Hepatocyte (in vitro differentiated cells): ENCODE measurements around the gene CTDSP2. TPM values are rescaled to one million over a fixed set of nuclear protein-coding genes. Genes with fewer than 3 reads are reported as not detected.

Experiments used
- DNase-seq: peaks from one replicate; pipeline ENCODE4 v3.0.0-alpha.2; 2016; ENCODE audit warnings: low spot score
- H2AFZ ChIP-seq: fragments of 200-600 bp; sonication (generic); 2 replicates; pipeline ENCODE4 v1.6.0; 2016; ENCODE audit warnings: antibody characterized with exemption, mild to moderate bottlenecking
- H3K27ac ChIP-seq: fragments of 200-600 bp; sonication (generic); 2 replicates; pipeline ENCODE4 v1.5.1; 2016; ENCODE audit warnings: mild to moderate bottlenecking
- H3K27me3 ChIP-seq: fragments of 200-600 bp; sonication (generic); 2 replicates; pipeline ENCODE4 v1.6.1; 2016
- H3K36me3 ChIP-seq: fragments of 200-600 bp; sonication (generic); replicated peaks from 2 replicates; pipeline ENCODE4 v1.5.1; 2016; ENCODE audit warnings: low read depth; ENCODE audit not compliant: insufficient read depth
- H3K4me1 ChIP-seq: fragments of 200-600 bp; sonication (generic); 2 replicates; pipeline ENCODE4 v1.5.1; 2016; ENCODE audit warnings: mild to moderate bottlenecking, moderate library complexity; ENCODE audit not compliant: insufficient read depth
- H3K4me2 ChIP-seq: fragments of 200-600 bp; sonication (generic); 2 replicates; pipeline ENCODE4 v1.6.0; 2016
- H3K4me3 ChIP-seq: fragments of 200-600 bp; sonication (generic); 2 replicates; pipeline ENCODE4 v1.5.1; 2016; ENCODE audit warnings: mild to moderate bottlenecking
- H3K79me2 ChIP-seq: fragments of 200-600 bp; sonication (generic); 2 replicates; pipeline ENCODE4 v1.6.0; 2017; ENCODE audit warnings: mild to moderate bottlenecking
- H3K9me2 ChIP-seq: fragments of 200-600 bp; sonication (generic); replicated peaks from 2 replicates; pipeline ENCODE4 v1.6.0; 2017; ENCODE audit warnings: mild to moderate bottlenecking; ENCODE audit not compliant: insufficient read depth
- H3K9me3 ChIP-seq: fragments of 200-600 bp; sonication (generic); 2 replicates; pipeline ENCODE4 v1.5.1; 2016; ENCODE audit warnings: low read depth, mild to moderate bottlenecking
- H4K20me1 ChIP-seq: fragments of 200-600 bp; sonication (generic); 2 replicates; pipeline ENCODE4 v1.6.0; 2016; ENCODE audit warnings: mild to moderate bottlenecking; ENCODE audit not compliant: insufficient read depth, poor library complexity, severe bottlenecking
- EZH2 ChIP-seq: fragments of 200-600 bp; sonication (generic); IDR thresholded peaks from 2 replicates; pipeline ENCODE4 v1.6.1; 2016; ENCODE audit warnings: antibody characterized with exemption, mild to moderate bottlenecking, borderline replicate concordance
- EZH2phosphoT487 ChIP-seq: fragments of 200-600 bp; sonication (generic); IDR thresholded peaks from one replicate; pipeline ENCODE4 v1.6.1; 2018; ENCODE audit warnings: antibody characterized with exemption, mild to moderate bottlenecking, low read depth, moderate library complexity; ENCODE audit not compliant: unreplicated experiment, severe bottlenecking
- WGBS: methylation state at CpG from one replicate; pipeline ENCODE4 v1.1.6; 2016; ENCODE audit warnings: low lambda C conversion rate; ENCODE audit errors: missing lambda C conversion rate; 5-methylcytosine and 5-hydroxymethylcytosine counted together
- polyA plus RNA-seq: library from polyadenylated mRNA; unstranded; fragments of >200 nt; fragmentation: Nextera tagmentation; extraction: Ambion mirVana; gene quantifications from 2 replicates; pipeline ENCODE4 v1.2.1, GENCODE V29; 2016
- total RNA-seq: library from RNA; depleted of rRNA; stranded (reverse); fragments of >200 nt; gene quantifications from 2 replicates; pipeline ENCODE4 v1.2.3, GENCODE V29; 2014
- TF ChIP-seq, protein P1 (sequence below): fragments of 200-600 bp; sonication (generic); IDR thresholded peaks from 2 replicates; pipeline ENCODE4 v1.5.1; 2016; ENCODE audit warnings: antibody characterized with exemption, mild to moderate bottlenecking; ENCODE audit not compliant: poor library complexity

CTDSP2 gene
- total and polyA plus RNA-seq, 2 experiments from 2014 or later, result 75.9 to 96.8 TPM

DNA sequence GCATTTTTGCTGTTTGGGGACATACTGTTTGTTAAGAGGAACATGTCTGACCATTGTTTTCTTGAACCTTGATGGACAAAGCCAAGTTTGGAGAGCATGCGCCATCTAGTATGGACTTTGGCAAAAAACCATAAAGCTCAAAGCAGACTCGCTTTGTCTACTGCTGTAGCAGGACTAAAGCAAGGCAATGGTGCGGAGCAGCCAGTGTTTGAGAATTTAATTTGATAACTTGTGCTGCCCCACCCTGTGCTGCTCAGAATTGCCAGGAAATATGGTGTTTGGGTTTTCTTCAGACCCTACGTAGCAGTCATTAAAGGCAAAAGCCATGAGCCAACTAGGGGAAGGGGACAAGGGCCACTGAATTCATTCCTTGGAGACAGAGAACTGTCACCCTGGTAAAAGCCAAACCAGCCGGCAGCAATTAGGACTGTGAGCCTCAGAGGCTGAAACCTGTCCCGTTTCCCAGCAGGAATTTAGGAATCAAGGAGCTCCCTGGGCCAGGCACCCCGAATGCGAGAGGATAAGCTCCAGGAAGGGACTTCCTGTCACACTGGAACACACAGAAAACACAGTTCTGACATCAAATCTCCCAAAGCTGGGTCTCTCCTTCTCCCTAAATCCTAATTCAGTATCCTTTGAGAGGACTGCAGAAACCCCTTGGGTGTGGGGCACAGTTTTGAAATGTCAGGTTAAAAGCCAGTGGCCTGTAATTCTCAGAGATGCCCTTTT, 29.1 kb downstream of the CTDSP2 start:
- Histone ChIP-seq H3K4me1 (peaks cover 5% of the 10 kb centered on the region), H3K79me2 (no peaks in the 10 kb centered on the region), H3K27ac (no peak overlapping the region), H3K27me3 (no peaks in the 10 kb centered on the region), H3K9me2 (no peaks in the 10 kb centered on the region), H3K4me3 (no peak overlapping the region), H3K36me3 (no peaks in the 10 kb centered on the region), H2AFZ (no peak overlapping the region), H3K4me2 (no peak overlapping the region), H4K20me1 (peaks cover 6% of the 10 kb centered on the region), H3K9me3 (no peaks in the 10 kb centered on the region)
- TF ChIP-seq EZH2phosphoT487 (no peak), EZH2 (no peak)
- TF ChIP-seq, protein P1, sequence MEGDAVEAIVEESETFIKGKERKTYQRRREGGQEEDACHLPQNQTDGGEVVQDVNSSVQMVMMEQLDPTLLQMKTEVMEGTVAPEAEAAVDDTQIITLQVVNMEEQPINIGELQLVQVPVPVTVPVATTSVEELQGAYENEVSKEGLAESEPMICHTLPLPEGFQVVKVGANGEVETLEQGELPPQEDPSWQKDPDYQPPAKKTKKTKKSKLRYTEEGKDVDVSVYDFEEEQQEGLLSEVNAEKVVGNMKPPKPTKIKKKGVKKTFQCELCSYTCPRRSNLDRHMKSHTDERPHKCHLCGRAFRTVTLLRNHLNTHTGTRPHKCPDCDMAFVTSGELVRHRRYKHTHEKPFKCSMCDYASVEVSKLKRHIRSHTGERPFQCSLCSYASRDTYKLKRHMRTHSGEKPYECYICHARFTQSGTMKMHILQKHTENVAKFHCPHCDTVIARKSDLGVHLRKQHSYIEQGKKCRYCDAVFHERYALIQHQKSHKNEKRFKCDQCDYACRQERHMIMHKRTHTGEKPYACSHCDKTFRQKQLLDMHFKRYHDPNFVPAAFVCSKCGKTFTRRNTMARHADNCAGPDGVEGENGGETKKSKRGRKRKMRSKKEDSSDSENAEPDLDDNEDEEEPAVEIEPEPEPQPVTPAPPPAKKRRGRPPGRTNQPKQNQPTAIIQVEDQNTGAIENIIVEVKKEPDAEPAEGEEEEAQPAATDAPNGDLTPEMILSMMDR, result no peak
- no peak for DNase-seq
- 92% methylated on average over 8 of the region's 8 CpGs for WGBS

DNA sequence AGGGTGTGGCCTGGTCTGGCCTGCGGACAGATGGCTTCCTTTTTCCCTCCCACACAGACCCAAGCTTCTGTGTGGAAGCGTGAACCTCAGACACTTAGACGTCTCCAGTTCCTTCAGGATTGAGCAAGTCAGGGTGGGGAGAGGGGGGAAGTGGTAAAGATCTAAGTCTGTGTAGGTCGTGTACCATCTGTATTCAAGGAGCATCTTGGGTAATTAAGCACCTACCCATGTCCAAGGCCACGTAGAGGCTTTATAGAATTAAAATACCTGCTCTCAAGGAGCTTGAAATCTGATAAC, 29.7 kb downstream of the CTDSP2 start:
- 73% methylated on average over 5 of the region's 5 CpGs for WGBS

DNA sequence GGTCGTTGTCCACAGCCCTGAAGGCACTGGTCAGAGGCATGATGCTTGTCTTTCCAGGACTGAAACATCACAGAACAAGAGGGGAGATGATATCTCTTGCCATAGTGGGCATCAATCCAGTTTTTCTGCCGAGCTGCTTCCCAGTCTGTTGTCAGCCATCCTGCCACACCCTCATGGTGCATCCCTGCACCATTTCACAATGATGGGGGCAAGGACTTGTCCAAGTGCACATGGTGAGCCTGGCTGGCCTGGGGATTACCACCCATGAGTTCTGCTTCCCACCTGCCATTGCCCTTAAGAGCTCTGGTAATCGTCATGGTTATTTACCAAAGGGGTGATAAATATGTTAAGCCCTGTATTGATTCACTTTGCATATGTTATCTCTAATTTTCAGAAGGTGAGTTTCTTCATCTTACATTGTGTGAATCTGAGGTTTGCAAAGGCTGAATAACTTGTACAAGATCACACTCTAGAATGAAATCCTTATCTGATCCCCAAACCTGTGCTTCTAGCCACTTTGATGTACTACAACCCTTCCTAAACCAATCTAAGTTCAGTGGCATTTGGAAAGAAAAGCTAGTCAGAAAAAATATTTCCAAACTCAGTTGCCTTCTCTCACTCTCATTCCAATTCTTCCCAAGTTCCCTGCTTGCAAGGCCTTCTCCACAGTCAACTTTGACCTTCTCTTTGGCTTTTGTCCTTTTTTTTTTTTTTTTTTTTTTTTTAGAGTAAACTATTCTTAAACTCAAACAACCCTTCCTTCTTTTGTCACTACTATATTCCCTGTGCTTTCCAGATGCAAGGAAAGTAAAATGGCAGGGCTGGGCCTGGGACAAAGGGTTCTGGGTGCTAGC, 30.3 kb downstream of the CTDSP2 start:
- H3K27ac ChIP-seq, result no peak overlapping the region
- WGBS, result 70% methylated on average over 3 of the region's 3 CpGs

More for the DNA sequence above, 29.7 kb downstream of the CTDSP2 start:
- Histone ChIP-seq H3K79me2 (no peaks in the 10 kb centered on the region), H2AFZ (no peak overlapping the region), H3K27me3 (no peaks in the 10 kb centered on the region), H3K9me2 (no peaks in the 10 kb centered on the region), H4K20me1 (peaks cover 4% of the 10 kb centered on the region), H3K27ac (no peak overlapping the region), H3K4me2 (no peak overlapping the region), H3K4me3 (no peak overlapping the region), H3K9me3 (no peaks in the 10 kb centered on the region), H3K4me1 (peaks cover 5% of the 10 kb centered on the region), H3K36me3 (no peaks in the 10 kb centered on the region)
- no peak for TF ChIP-seq EZH2
- TF ChIP-seq EZH2phosphoT487, result no peak
- TF ChIP-seq, protein P1, result no peak
- DNase-seq, result no peak

More for the DNA sequence above, 30.3 kb downstream of the CTDSP2 start:
- no peak for TF ChIP-seq EZH2
- no peak for TF ChIP-seq EZH2phosphoT487
- TF ChIP-seq, protein P1, result no peak
- H3K4me2 ChIP-seq, result no peak overlapping the region
- DNase-seq, result no peak
- H3K79me2 ChIP-seq, result no peaks in the 10 kb centered on the region
- H3K9me3 ChIP-seq, result no peaks in the 10 kb centered on the region
- peaks cover 5% of the 10 kb centered on the region for H3K4me1 ChIP-seq
- H3K36me3 ChIP-seq, result no peaks in the 10 kb centered on the region
- no peaks in the 10 kb centered on the region for H3K9me2 ChIP-seq
- no peak overlapping the region for H2AFZ ChIP-seq
- no peaks in the 10 kb centered on the region for H3K27me3 ChIP-seq
- H3K4me3 ChIP-seq, result no peak overlapping the region
- peaks cover under 1% of the 10 kb centered on the region for H4K20me1 ChIP-seq
